Parathyroid adenoma (tissue), 2 donors: ENCODE measurements around the gene IFI35.

ENCODE experiments used
- H2AFZ ChIP-seq: fragments of 300-600 bp; sonication (generic); one replicate; pipeline ENCODE4 v1.7.0; 2017; ENCODE audit warnings: antibody characterized with exemption, mild to moderate bottlenecking
- H3K27ac ChIP-seq: fragments of 300-600 bp; sonication (generic); one replicate; pipeline ENCODE4 v1.7.0; 2017
- H3K27me3 ChIP-seq: fragments of 300-600 bp; sonication (generic); one replicate; pipeline ENCODE4 v1.7.0; 2017; ENCODE audit warnings: low read length; ENCODE audit not compliant: control insufficient read depth, insufficient read depth
- H3K36me3 ChIP-seq: fragments of 300-600 bp; sonication (generic); one replicate; pipeline ENCODE4 v1.7.0; 2017; ENCODE audit warnings: low read length; ENCODE audit not compliant: control insufficient read depth, insufficient read depth
- H3K4me1 ChIP-seq: fragments of 300-600 bp; sonication (generic); one replicate; pipeline ENCODE4 v1.7.0; 2017; ENCODE audit warnings: control low read depth
- H3K4me2 ChIP-seq: fragments of 300-600 bp; sonication (generic); one replicate; pipeline ENCODE4 v1.7.0; 2017; ENCODE audit warnings: low read length
- H3K4me3 ChIP-seq: fragments of 300-600 bp; sonication (generic); one replicate; pipeline ENCODE4 v1.7.0; 2017; ENCODE audit warnings: low read depth, low read length
- H3K79me2 ChIP-seq: fragments of 300-600 bp; sonication (generic); one replicate; pipeline ENCODE4 v1.7.0; 2017; ENCODE audit warnings: control low read depth
- H3K9ac ChIP-seq: fragments of 300-600 bp; sonication (generic); one replicate; pipeline ENCODE4 v1.7.0; 2017; ENCODE audit warnings: mild to moderate bottlenecking
- H3K9me3 ChIP-seq: fragments of 300-600 bp; sonication (generic); one replicate; pipeline ENCODE4 v1.7.0; 2017; ENCODE audit warnings: low read length; ENCODE audit not compliant: control insufficient read depth
- TF ChIP-seq, protein P1 (sequence below): fragments of 300-600 bp; sonication (generic); IDR thresholded peaks from one replicate; pipeline ENCODE4 v1.7.0; 2017; ENCODE audit warnings: antibody characterized with exemption, mild to moderate bottlenecking
- donor health status: primary hyperparathyroidism.

Gene IFI35

GRCh38 chr17:43031666-43032065 lies 25.1 kb downstream of the IFI35 start:
- Histone ChIP-seq H3K9me3 (no peaks in the 10 kb centered on the region), H3K4me3 (no peak overlapping the region), H3K4me2 (no peak overlapping the region), H2AFZ (no peak overlapping the region), H3K27ac (no peak overlapping the region), H3K79me2 (no peaks in the 10 kb centered on the region), H3K4me1 (peaks cover 4% of the 10 kb centered on the region), H3K36me3 (no peaks in the 10 kb centered on the region), H3K9ac (no peak overlapping the region), H3K27me3 (no peaks in the 10 kb centered on the region)
- TF ChIP-seq, protein P1, sequence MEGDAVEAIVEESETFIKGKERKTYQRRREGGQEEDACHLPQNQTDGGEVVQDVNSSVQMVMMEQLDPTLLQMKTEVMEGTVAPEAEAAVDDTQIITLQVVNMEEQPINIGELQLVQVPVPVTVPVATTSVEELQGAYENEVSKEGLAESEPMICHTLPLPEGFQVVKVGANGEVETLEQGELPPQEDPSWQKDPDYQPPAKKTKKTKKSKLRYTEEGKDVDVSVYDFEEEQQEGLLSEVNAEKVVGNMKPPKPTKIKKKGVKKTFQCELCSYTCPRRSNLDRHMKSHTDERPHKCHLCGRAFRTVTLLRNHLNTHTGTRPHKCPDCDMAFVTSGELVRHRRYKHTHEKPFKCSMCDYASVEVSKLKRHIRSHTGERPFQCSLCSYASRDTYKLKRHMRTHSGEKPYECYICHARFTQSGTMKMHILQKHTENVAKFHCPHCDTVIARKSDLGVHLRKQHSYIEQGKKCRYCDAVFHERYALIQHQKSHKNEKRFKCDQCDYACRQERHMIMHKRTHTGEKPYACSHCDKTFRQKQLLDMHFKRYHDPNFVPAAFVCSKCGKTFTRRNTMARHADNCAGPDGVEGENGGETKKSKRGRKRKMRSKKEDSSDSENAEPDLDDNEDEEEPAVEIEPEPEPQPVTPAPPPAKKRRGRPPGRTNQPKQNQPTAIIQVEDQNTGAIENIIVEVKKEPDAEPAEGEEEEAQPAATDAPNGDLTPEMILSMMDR = no peak

- Histone ChIP-seq H3K4me3 (no peak overlapping the region), H3K9me3 (no peaks in the 10 kb centered on the region), H3K27me3 (no peaks in the 10 kb centered on the region), H3K27ac (no peak overlapping the region), H3K36me3 (no peaks in the 10 kb centered on the region), H3K4me1 (peaks cover 4% of the 10 kb centered on the region), H2AFZ (peak overlapping the region; percentile 76), H3K79me2 (no peaks in the 10 kb centered on the region), H3K9ac (no peak overlapping the region), H3K4me2 (no peak overlapping the region)
- TF ChIP-seq, protein P1 = no peak
Observed at GRCh38 chr17:43033948-43034881, 27.6 kb downstream of the IFI35 start.

DNA sequence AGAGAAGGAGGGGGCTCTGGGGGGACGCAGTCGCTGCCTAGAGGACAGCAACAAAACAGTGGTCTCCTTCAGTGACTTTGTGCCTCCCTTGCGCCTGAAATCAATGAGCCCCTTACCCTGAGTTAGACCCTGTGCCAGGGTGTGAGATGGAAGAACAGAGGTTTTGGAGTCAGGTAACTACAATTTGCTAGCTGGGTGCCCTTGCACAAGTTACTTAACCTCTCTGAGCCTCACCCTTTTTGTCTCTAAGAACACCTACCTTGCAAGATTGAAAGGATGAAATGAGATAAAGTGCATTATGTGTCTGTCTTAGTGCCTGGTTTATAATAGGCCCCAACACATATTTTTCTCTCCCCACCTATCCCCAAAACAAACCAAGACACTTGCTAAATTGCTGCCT lies 28.3 kb downstream of the IFI35 start:
- Histone ChIP-seq H3K9me3 (no peaks in the 10 kb centered on the region), H3K27me3 (no peaks in the 10 kb centered on the region)

DNA sequence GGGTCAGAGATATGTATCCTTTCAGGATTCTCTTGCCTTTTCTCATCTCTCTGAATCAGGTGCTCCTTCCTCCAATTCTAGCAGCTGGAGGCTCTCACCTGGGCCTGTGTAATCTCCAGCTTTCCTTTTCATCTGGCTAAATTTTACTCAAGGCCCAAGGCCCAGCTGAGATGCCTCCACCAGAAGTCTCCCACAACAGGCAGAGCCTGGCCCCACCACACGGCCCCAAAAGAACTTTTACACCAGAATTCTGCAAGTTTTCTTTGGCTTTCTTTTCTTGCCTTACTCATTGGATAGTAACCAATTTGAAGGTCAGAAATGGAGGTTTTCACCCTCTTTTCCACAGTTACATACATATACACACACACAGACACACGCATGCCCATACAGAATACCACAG lies 33.1 kb downstream of the IFI35 start:
- Histone ChIP-seq H3K36me3 (no peaks in the 10 kb centered on the region), H3K4me1 (no peaks in the 10 kb centered on the region), H3K27me3 (no peaks in the 10 kb centered on the region), H3K79me2 (no peaks in the 10 kb centered on the region), H3K4me2 (no peak overlapping the region), H3K27ac (no peak overlapping the region), H2AFZ (no peak overlapping the region), H3K9me3 (no peaks in the 10 kb centered on the region), H3K9ac (no peak overlapping the region), H3K4me3 (no peak overlapping the region)
- TF ChIP-seq, protein P1 = no peak

More for the DNA sequence above, 28.3 kb downstream of the IFI35 start:
- Histone ChIP-seq H3K79me2 (no peaks in the 10 kb centered on the region), H3K27ac (no peak overlapping the region), H3K36me3 (no peaks in the 10 kb centered on the region), H3K4me3 (no peak overlapping the region), H3K4me2 (no peak overlapping the region), H3K4me1 (peaks cover 4% of the 10 kb centered on the region), H2AFZ (no peak overlapping the region), H3K9ac (no peak overlapping the region)
- TF ChIP-seq, protein P1 = no peak
